ENCODE results near the gene CRTAC1. TPM values are rescaled to one million over a fixed set of nuclear protein-coding genes. Genes with fewer than 3 reads are reported as not detected.

Gene CRTAC1
- total RNA-seq, 1 donor from 2014 or later: 0.66 TPM

DNA sequence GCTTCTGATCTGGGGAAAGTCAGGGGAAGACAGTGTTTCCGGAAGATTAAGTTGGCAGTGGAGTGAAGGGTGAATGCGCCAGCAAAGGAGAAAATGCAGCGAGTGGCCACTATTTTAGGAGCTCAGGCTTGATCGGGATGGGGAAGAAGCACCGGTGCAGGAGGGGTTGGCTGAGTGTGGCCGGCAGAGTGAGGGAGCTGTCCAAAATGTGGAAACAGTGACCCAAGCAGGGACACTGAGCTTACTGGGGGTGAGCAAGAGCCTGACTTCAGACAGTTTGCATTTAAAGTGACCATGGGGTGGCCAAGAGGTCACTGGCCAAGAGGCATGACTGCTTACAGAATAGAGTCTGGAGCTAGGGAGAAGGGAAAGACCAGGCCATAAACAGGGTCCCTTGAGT lies 101.5 kb downstream of the CRTAC1 start:
- H3K4me3 Mint-ChIP-seq (ENCODE audit: unreplicated experiment): no peak overlapping the region
- peaks cover 4% of the 10 kb centered on the region for H3K9me3 Mint-ChIP-seq (ENCODE audit: unreplicated experiment)
- Histone ChIP-seq H3K9me3 (ENCODE audit: insufficient read depth, low read depth, low read length) (no peaks in the 10 kb centered on the region), H3K79me2 (ENCODE audit: insufficient read depth, low read length) (no peaks in the 10 kb centered on the region), H3K27ac (ENCODE audit: low read depth, low read length) (no peak overlapping the region), H3K4me1 (ENCODE audit: insufficient read depth, low read length) (no peaks in the 10 kb centered on the region), H3K4me2 (ENCODE audit: low read length) (no peak overlapping the region), H3K27me3 (ENCODE audit: insufficient read depth, low read length) (no peaks in the 10 kb centered on the region), H3K9ac (ENCODE audit: low read length) (no peak overlapping the region), H2AFZ (ENCODE audit: low read depth, low read length) (no peak overlapping the region), H4K20me1 (ENCODE audit: insufficient read depth, low read length) (no peaks in the 10 kb centered on the region), H3K36me3 (ENCODE audit: insufficient read depth, low read length) (no peaks in the 10 kb centered on the region), H3K4me3 (ENCODE audit: insufficient read depth, low read depth, low read length) (no peak overlapping the region)
- H3K4me1 Mint-ChIP-seq (ENCODE audit: low read depth, unreplicated experiment): no peaks in the 10 kb centered on the region
- DNase-seq (ENCODE audit: low read depth): no peak
- no peak for FAIRE-seq
- TF ChIP-seq, protein P1, sequence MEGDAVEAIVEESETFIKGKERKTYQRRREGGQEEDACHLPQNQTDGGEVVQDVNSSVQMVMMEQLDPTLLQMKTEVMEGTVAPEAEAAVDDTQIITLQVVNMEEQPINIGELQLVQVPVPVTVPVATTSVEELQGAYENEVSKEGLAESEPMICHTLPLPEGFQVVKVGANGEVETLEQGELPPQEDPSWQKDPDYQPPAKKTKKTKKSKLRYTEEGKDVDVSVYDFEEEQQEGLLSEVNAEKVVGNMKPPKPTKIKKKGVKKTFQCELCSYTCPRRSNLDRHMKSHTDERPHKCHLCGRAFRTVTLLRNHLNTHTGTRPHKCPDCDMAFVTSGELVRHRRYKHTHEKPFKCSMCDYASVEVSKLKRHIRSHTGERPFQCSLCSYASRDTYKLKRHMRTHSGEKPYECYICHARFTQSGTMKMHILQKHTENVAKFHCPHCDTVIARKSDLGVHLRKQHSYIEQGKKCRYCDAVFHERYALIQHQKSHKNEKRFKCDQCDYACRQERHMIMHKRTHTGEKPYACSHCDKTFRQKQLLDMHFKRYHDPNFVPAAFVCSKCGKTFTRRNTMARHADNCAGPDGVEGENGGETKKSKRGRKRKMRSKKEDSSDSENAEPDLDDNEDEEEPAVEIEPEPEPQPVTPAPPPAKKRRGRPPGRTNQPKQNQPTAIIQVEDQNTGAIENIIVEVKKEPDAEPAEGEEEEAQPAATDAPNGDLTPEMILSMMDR (IDR thresholded peaks at IDR 0.05; ENCODE audit: insufficient read depth, low read depth, low read length): no peak
- no peak for TF ChIP-seq EZH2 (IDR thresholded peaks at IDR 0.05; ENCODE audit: insufficient read depth, low read length)
- H3K36me3 Mint-ChIP-seq (ENCODE audit: low read depth, unreplicated experiment): no peaks in the 10 kb centered on the region
- peaks cover 72% of the 10 kb centered on the region for H3K27me3 Mint-ChIP-seq (ENCODE audit: low read depth, unreplicated experiment)
- no peak overlapping the region for H3K27ac Mint-ChIP-seq (ENCODE audit: unreplicated experiment)

- no peaks in the 10 kb centered on the region for H3K9me3 ChIP-seq (ENCODE audit: insufficient read depth, low read depth, low read length)
- no peak for TF ChIP-seq EZH2 (IDR thresholded peaks at IDR 0.05; ENCODE audit: insufficient read depth, low read length)
- TF ChIP-seq, protein P1 (IDR thresholded peaks at IDR 0.05; ENCODE audit: insufficient read depth, low read depth, low read length): no peak
- FAIRE-seq (no peak), DNase-seq (ENCODE audit: low read depth) (no peak)
- H3K9ac ChIP-seq (ENCODE audit: low read length): no peak overlapping the region
- H3K4me1 Mint-ChIP-seq (ENCODE audit: low read depth, unreplicated experiment): no peaks in the 10 kb centered on the region
- H3K27ac ChIP-seq (ENCODE audit: low read depth, low read length): no peak overlapping the region
- H3K79me2 ChIP-seq (ENCODE audit: insufficient read depth, low read length): no peaks in the 10 kb centered on the region
- peaks cover 70% of the 10 kb centered on the region for H3K27me3 Mint-ChIP-seq (ENCODE audit: low read depth, unreplicated experiment)
- H3K27me3 ChIP-seq (ENCODE audit: insufficient read depth, low read length): no peaks in the 10 kb centered on the region
- no peaks in the 10 kb centered on the region for H3K36me3 ChIP-seq (ENCODE audit: insufficient read depth, low read length)
- no peak overlapping the region for H3K4me2 ChIP-seq (ENCODE audit: low read length)
- no peaks in the 10 kb centered on the region for H4K20me1 ChIP-seq (ENCODE audit: insufficient read depth, low read length)
- H3K27ac Mint-ChIP-seq (ENCODE audit: unreplicated experiment): no peak overlapping the region
- H3K36me3 Mint-ChIP-seq (ENCODE audit: low read depth, unreplicated experiment): no peaks in the 10 kb centered on the region
- H3K4me3 ChIP-seq (ENCODE audit: insufficient read depth, low read depth, low read length): no peak overlapping the region
- no peak overlapping the region for H2AFZ ChIP-seq (ENCODE audit: low read depth, low read length)
- peaks cover 4% of the 10 kb centered on the region for H3K9me3 Mint-ChIP-seq (ENCODE audit: unreplicated experiment)
- no peak overlapping the region for H3K4me3 Mint-ChIP-seq (ENCODE audit: unreplicated experiment)
- H3K4me1 ChIP-seq (ENCODE audit: insufficient read depth, low read length): no peaks in the 10 kb centered on the region
Observed at GRCh38 chr10:97927622-97928021, 102.8 kb downstream of the CRTAC1 start.

DNA sequence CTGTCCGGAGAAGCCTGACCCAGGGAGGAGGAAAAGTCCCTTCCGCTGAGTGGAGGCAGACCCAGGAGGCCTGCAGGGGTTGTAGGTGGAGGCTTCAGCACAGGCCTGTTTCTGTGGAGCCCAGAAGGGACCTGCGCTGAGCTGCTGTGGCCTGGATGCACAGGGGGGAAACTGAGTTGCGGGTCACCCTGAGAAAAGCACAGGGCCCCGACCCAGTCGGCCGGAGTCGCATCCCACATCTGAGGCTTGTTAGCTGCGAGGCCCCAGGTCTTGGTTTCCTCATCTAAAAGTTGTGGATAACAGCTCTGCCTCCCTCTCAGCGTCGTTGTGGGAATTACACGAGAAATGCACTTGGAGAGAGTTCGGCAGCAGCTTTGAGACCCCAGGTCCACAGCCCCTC lies 104.4 kb downstream of the CRTAC1 start:
- no peak overlapping the region for H3K4me3 Mint-ChIP-seq (ENCODE audit: unreplicated experiment)
- Histone ChIP-seq H3K9me3 (ENCODE audit: insufficient read depth, low read depth, low read length) (no peaks in the 10 kb centered on the region), H3K36me3 (ENCODE audit: insufficient read depth, low read length) (no peaks in the 10 kb centered on the region), H3K4me2 (ENCODE audit: low read length) (no peak overlapping the region), H3K4me1 (ENCODE audit: insufficient read depth, low read length) (no peaks in the 10 kb centered on the region), H3K27ac (ENCODE audit: low read depth, low read length) (no peak overlapping the region), H2AFZ (ENCODE audit: low read depth, low read length) (no peak overlapping the region), H4K20me1 (ENCODE audit: insufficient read depth, low read length) (no peaks in the 10 kb centered on the region), H3K79me2 (ENCODE audit: insufficient read depth, low read length) (no peaks in the 10 kb centered on the region), H3K27me3 (ENCODE audit: insufficient read depth, low read length) (peaks cover 2% of the 10 kb centered on the region), H3K9ac (ENCODE audit: low read length) (no peak overlapping the region), H3K4me3 (ENCODE audit: insufficient read depth, low read depth, low read length) (no peak overlapping the region)
- peaks cover 66% of the 10 kb centered on the region for H3K27me3 Mint-ChIP-seq (ENCODE audit: low read depth, unreplicated experiment)
- TF ChIP-seq, protein P1 (IDR thresholded peaks at IDR 0.05; ENCODE audit: insufficient read depth, low read depth, low read length): no peak
- no peak for TF ChIP-seq EZH2 (IDR thresholded peaks at IDR 0.05; ENCODE audit: insufficient read depth, low read length)
- H3K9me3 Mint-ChIP-seq (ENCODE audit: unreplicated experiment): peaks cover 2% of the 10 kb centered on the region
- DNase-seq (ENCODE audit: low read depth) (no peak), FAIRE-seq (no peak)
- H3K36me3 Mint-ChIP-seq (ENCODE audit: low read depth, unreplicated experiment): no peaks in the 10 kb centered on the region
- peaks cover 3% of the 10 kb centered on the region for H3K4me1 Mint-ChIP-seq (ENCODE audit: low read depth, unreplicated experiment)
- no peak overlapping the region for H3K27ac Mint-ChIP-seq (ENCODE audit: unreplicated experiment)

Data from astrocyte (in vitro differentiated cells and primary cell).